Activated CD4-positive, alpha-beta T cell treated with anti-CD3 and anti-CD28 coated beads, Interleukin-2, amount 10 ng/mL, durations not matched to agents 7 days and 5 days (primary cell): Measurements from ENCODE around the gene NEO1. TPM values are rescaled to one million over a fixed set of nuclear protein-coding genes. Genes with fewer than 3 reads are reported as not detected.

Experiments
- CTCF ChIA-PET: fragments of 350-600 bp; sonication (Branson Sonifier 250); formaldehyde crosslinking; loops from one replicate; lab custom pipeline; 2021; ENCODE audit warnings: antibody characterized with exemption; lab: Charles Lee
- POLR2A ChIA-PET: fragments of 350-600 bp; sonication (Branson Sonifier 250); formaldehyde crosslinking; loops from one replicate; lab custom pipeline; 2021; ENCODE audit warnings: antibody characterized with exemption; lab: Charles Lee
- DNase-seq: peaks from one replicate; pipeline ENCODE4 v3.0.0-alpha.2; 2020
- H3K27ac Mint-ChIP-seq: one replicate; pipeline ENCODE4 v1.8.0; 2021; ENCODE audit warnings: mild to moderate bottlenecking, moderate library complexity, mixed read lengths
- H3K27me3 Mint-ChIP-seq: one replicate; pipeline ENCODE4 v1.8.0; 2021; ENCODE audit warnings: mixed read lengths
- H3K36me3 Mint-ChIP-seq: one replicate; pipeline ENCODE4 v1.8.0; 2021; ENCODE audit warnings: low read depth, mixed read lengths
- H3K4me1 Mint-ChIP-seq: one replicate; pipeline ENCODE4 v1.8.0; 2021; ENCODE audit warnings: mixed read lengths
- H3K4me3 Mint-ChIP-seq: one replicate; pipeline ENCODE4 v1.8.0; 2021; ENCODE audit warnings: mild to moderate bottlenecking, moderate library complexity, mixed read lengths
- H3K9me3 Mint-ChIP-seq: one replicate; pipeline ENCODE4 v1.8.0; 2021; ENCODE audit warnings: mixed read lengths
- total RNA-seq, 2 experiments: library from RNA; stranded (reverse); gene quantifications; one replicate each; pipeline ENCODE4 v1.2.3, GENCODE V29; 2021

The NEO1 gene
- 1 to 10 TPM; 4.3 to 5.8 TPM for total RNA-seq

GRCh38 chr15:73051807-73052652 is at the start of gene NEO1:
NEO1 (plus strand) TSS chr15:73052463; CDS start chr15:73052676, 213 bp downstream.
- ChIA-PET POLR2A (no interaction called here), CTCF (no interaction called here)
- peak; percentile 74 for DNase-seq
- H3K4me3 Mint-ChIP-seq = peak within 1 kb of the TSS; percentile 75
- no peaks in the 10 kb centered on the region for H3K36me3 Mint-ChIP-seq
- no peaks in the 10 kb centered on the region for H3K9me3 Mint-ChIP-seq
- peaks cover 35% of the 10 kb centered on the region for H3K27me3 Mint-ChIP-seq
- peak within 1 kb of the TSS; percentile 74 for H3K27ac Mint-ChIP-seq
- peaks cover 12% of the 10 kb centered on the region for H3K4me1 Mint-ChIP-seq

GRCh38 chr15:73004462-73004861 is 47.8 kb upstream of the NEO1 start:
- Mint-ChIP-seq H3K27me3 (peaks cover 15% of the 10 kb centered on the region), H3K27ac (no peak overlapping the region), H3K4me3 (no peak overlapping the region), H3K36me3 (no peaks in the 10 kb centered on the region), H3K9me3 (no peaks in the 10 kb centered on the region), H3K4me1 (no peaks in the 10 kb centered on the region)
- no peak for DNase-seq
- ChIA-PET POLR2A (no interaction called here), CTCF (no interaction called here)

GRCh38 chr15:73005032-73005431 is 47.2 kb upstream of the NEO1 start:
- Mint-ChIP-seq H3K4me3 (no peak overlapping the region), H3K36me3 (no peaks in the 10 kb centered on the region), H3K4me1 (no peaks in the 10 kb centered on the region), H3K9me3 (no peaks in the 10 kb centered on the region), H3K27me3 (peaks cover 17% of the 10 kb centered on the region), H3K27ac (no peak overlapping the region)
- no peak for DNase-seq
- CTCF ChIA-PET = no interaction called here
- POLR2A ChIA-PET = no interaction called here

GRCh38 chr15:73005446-73005845 is 46.8 kb upstream of the NEO1 start:
- ChIA-PET CTCF (no interaction called here), POLR2A (no interaction called here)
- Mint-ChIP-seq H3K4me1 (no peaks in the 10 kb centered on the region), H3K27me3 (peaks cover 17% of the 10 kb centered on the region), H3K36me3 (no peaks in the 10 kb centered on the region), H3K4me3 (no peak overlapping the region), H3K27ac (no peak overlapping the region), H3K9me3 (no peaks in the 10 kb centered on the region)
- DNase-seq = no peak

- no peaks in the 10 kb centered on the region for H3K4me1 Mint-ChIP-seq
- ChIA-PET CTCF (no interaction called here), POLR2A (no interaction called here)
- peaks cover 15% of the 10 kb centered on the region for H3K27me3 Mint-ChIP-seq
- H3K27ac Mint-ChIP-seq = no peak overlapping the region
- H3K36me3 Mint-ChIP-seq = no peaks in the 10 kb centered on the region
- H3K4me3 Mint-ChIP-seq = no peak overlapping the region
- DNase-seq = no peak
- no peaks in the 10 kb centered on the region for H3K9me3 Mint-ChIP-seq
Measured at GRCh38 chr15:73006523-73006922, 45.7 kb upstream of the NEO1 start.

- Mint-ChIP-seq H3K4me1 (no peaks in the 10 kb centered on the region), H3K27me3 (peaks cover 15% of the 10 kb centered on the region), H3K4me3 (no peak overlapping the region), H3K36me3 (no peaks in the 10 kb centered on the region), H3K9me3 (no peaks in the 10 kb centered on the region), H3K27ac (no peak overlapping the region)
- POLR2A ChIA-PET = no interaction called here
- CTCF ChIA-PET = no interaction called here
- DNase-seq = no peak
Measured at GRCh38 chr15:73009066-73010056, 42.9 kb upstream of the NEO1 start.

- Mint-ChIP-seq H3K27me3 (peaks cover 14% of the 10 kb centered on the region), H3K36me3 (no peaks in the 10 kb centered on the region), H3K27ac (no peak overlapping the region), H3K4me3 (no peak overlapping the region), H3K4me1 (no peaks in the 10 kb centered on the region), H3K9me3 (no peaks in the 10 kb centered on the region)
- no peak for DNase-seq
- POLR2A ChIA-PET = no interaction called here
- CTCF ChIA-PET = no interaction called here
Measured at GRCh38 chr15:73010154-73011152, 41.8 kb upstream of the NEO1 start.

GRCh38 chr15:73014904-73015303 is 37.4 kb upstream of the NEO1 start:
- CTCF ChIA-PET = no interaction called here
- Mint-ChIP-seq H3K4me3 (no peak overlapping the region), H3K27ac (no peak overlapping the region), H3K27me3 (peaks cover 10% of the 10 kb centered on the region), H3K36me3 (no peaks in the 10 kb centered on the region), H3K4me1 (no peaks in the 10 kb centered on the region), H3K9me3 (no peaks in the 10 kb centered on the region)
- no peak for DNase-seq
- POLR2A ChIA-PET = no interaction called here

GRCh38 chr15:73015493-73015892 is 36.8 kb upstream of the NEO1 start:
- no peak overlapping the region for H3K27ac Mint-ChIP-seq
- DNase-seq = no peak
- H3K9me3 Mint-ChIP-seq = no peaks in the 10 kb centered on the region
- ChIA-PET CTCF (no interaction called here), POLR2A (no interaction called here)
- H3K36me3 Mint-ChIP-seq = no peaks in the 10 kb centered on the region
- H3K27me3 Mint-ChIP-seq = peaks cover 10% of the 10 kb centered on the region
- H3K4me1 Mint-ChIP-seq = no peaks in the 10 kb centered on the region
- H3K4me3 Mint-ChIP-seq = no peak overlapping the region

- DNase-seq = no peak
- Mint-ChIP-seq H3K4me3 (no peak overlapping the region), H3K9me3 (no peaks in the 10 kb centered on the region), H3K27me3 (peaks cover 29% of the 10 kb centered on the region), H3K36me3 (no peaks in the 10 kb centered on the region), H3K27ac (no peak overlapping the region), H3K4me1 (no peaks in the 10 kb centered on the region)
- CTCF ChIA-PET = no interaction called here
- POLR2A ChIA-PET = no interaction called here
Measured at GRCh38 chr15:73017987-73018386, 34.3 kb upstream of the NEO1 start.

- H3K27me3 Mint-ChIP-seq = peaks cover 29% of the 10 kb centered on the region
- DNase-seq = no peak
- no peak overlapping the region for H3K4me3 Mint-ChIP-seq
- no peaks in the 10 kb centered on the region for H3K4me1 Mint-ChIP-seq
- ChIA-PET CTCF (no interaction called here), POLR2A (no interaction called here)
- no peaks in the 10 kb centered on the region for H3K36me3 Mint-ChIP-seq
- no peak overlapping the region for H3K27ac Mint-ChIP-seq
- H3K9me3 Mint-ChIP-seq = no peaks in the 10 kb centered on the region
Measured at GRCh38 chr15:73019154-73019553, 33.1 kb upstream of the NEO1 start.

- no peaks in the 10 kb centered on the region for H3K36me3 Mint-ChIP-seq
- no peak overlapping the region for H3K4me3 Mint-ChIP-seq
Measured at GRCh38 chr15:73019601-73020146, 32.6 kb upstream of the NEO1 start.

More at GRCh38 chr15:73019601-73020146, 32.6 kb upstream of the NEO1 start:
- Mint-ChIP-seq H3K27me3 (peaks cover 29% of the 10 kb centered on the region), H3K27ac (no peak overlapping the region), H3K4me1 (no peaks in the 10 kb centered on the region), H3K9me3 (no peaks in the 10 kb centered on the region)
- POLR2A ChIA-PET = no interaction called here
- CTCF ChIA-PET = no interaction called here
- DNase-seq = no peak
